GM19025 (cell line): Measurements from ENCODE around the gene NMRAL1.

Experiments used
- ATAC-seq: cut with Tn5 transposase; IDR thresholded peaks from one replicate; pipeline ENCODE4 v1.9.1; 2021; ENCODE audit warnings: mild to moderate bottlenecking, low read depth, moderate library complexity; ENCODE audit not compliant: unreplicated experiment

Gene NMRAL1

GRCh38 chr16:4474192-4474961, at the start of gene NMRAL1:
Gene NMRAL1, minus strand, starts transcription at chr16:4474625. Its CDS starts 493 bp downstream, at chr16:4474132.
- ATAC-seq, result peak; percentile 36

GRCh38 chr16:4523686-4524085, 49.3 kb upstream of the NMRAL1 start:
- ATAC-seq, result no peak

GRCh38 chr16:4522051-4522581, 47.7 kb upstream of the NMRAL1 start:
- ATAC-seq, result no peak

- no peak for ATAC-seq
Observed at GRCh38 chr16:4520913-4521312, 46.5 kb upstream of the NMRAL1 start.

GRCh38 chr16:4519274-4520058, 45.0 kb upstream of the NMRAL1 start:
- no peak for ATAC-seq

GRCh38 chr16:4517812-4518680, 43.6 kb upstream of the NMRAL1 start:
- ATAC-seq, result no peak

- peak; percentile 56 for ATAC-seq
Observed at GRCh38 chr16:4515611-4516233, 41.3 kb upstream of the NMRAL1 start.

- no peak for ATAC-seq
Observed at GRCh38 chr16:4514606-4515005, 40.2 kb upstream of the NMRAL1 start.

GRCh38 chr16:4513881-4514280, 39.5 kb upstream of the NMRAL1 start:
- ATAC-seq, result no peak

GRCh38 chr16:4513086-4513860, 38.8 kb upstream of the NMRAL1 start:
- no peak for ATAC-seq

GRCh38 chr16:4512473-4512872, 38.0 kb upstream of the NMRAL1 start:
- no peak for ATAC-seq

GRCh38 chr16:4511441-4512082, 37.1 kb upstream of the NMRAL1 start:
- no peak for ATAC-seq

- ATAC-seq, result no peak
Observed at GRCh38 chr16:4510747-4511426, 36.5 kb upstream of the NMRAL1 start.

GRCh38 chr16:4510131-4510530, 35.7 kb upstream of the NMRAL1 start:
- ATAC-seq, result no peak

- no peak for ATAC-seq
Observed at GRCh38 chr16:4509420-4509819, 35.0 kb upstream of the NMRAL1 start.

- ATAC-seq, result no peak
Observed at GRCh38 chr16:4508806-4509205, 34.4 kb upstream of the NMRAL1 start.

GRCh38 chr16:4507588-4508345, 33.3 kb upstream of the NMRAL1 start:
- no peak for ATAC-seq

GRCh38 chr16:4506450-4506849, 32.0 kb upstream of the NMRAL1 start:
- no peak for ATAC-seq
